Sigmoid colon (tissue), 7 donors: Measurements from ENCODE around the gene MRPL33. TPM values are rescaled to one million over a fixed set of nuclear protein-coding genes. Genes with fewer than 3 reads are reported as not detected.

Source experiments
- DNase-seq: peaks from one replicate; pipeline ENCODE4 v3.0.0-alpha.2; 2019
- H3K27ac ChIP-seq, 4 donors: fragments of 200-600 bp; sonication (generic); one replicate each; pipeline ENCODE4 v1.5.1; 2016 to 2019; ENCODE audit warnings: mild to moderate bottlenecking in 1 of 4
- H3K27me3 ChIP-seq, 3 donors: fragments of 200-600 bp; sonication (generic); one replicate each; pipeline ENCODE4 v1.5.1; 2019; ENCODE audit warnings: mild to moderate bottlenecking in 1 of 3
- H3K36me3 ChIP-seq, 4 donors: fragments of 200-600 bp; sonication (generic); one replicate each; pipeline ENCODE4 v1.5.1; 2016 to 2019
- H3K4me1 ChIP-seq, 4 donors: fragments of 200-600 bp; sonication (generic); one replicate each; pipeline ENCODE4 v1.5.1; 2017 to 2019
- H3K4me3 ChIP-seq, 4 donors: fragments of 200-600 bp; sonication (generic); one replicate each; pipeline ENCODE4 v1.5.1; 2017 to 2019; ENCODE audit warnings: mild to moderate bottlenecking in 2 of 4, moderate library complexity in 1 of 4
- H3K9me3 ChIP-seq, 4 donors: fragments of 200-600 bp in 3 of 4; sonication (generic) in 3 of 4; one replicate each; pipeline versions ENCODE4 v1.5.1 to v1.6.1; 2013 to 2019
- CTCF ChIP-seq, 4 experiments: fragments of 450-650 bp in 3 of 4; fragments of 200-600 bp in 1 of 4; IDR thresholded peaks; one replicate each; pipeline ENCODE4 v1.5.1; 2016 to 2019; ENCODE audit warnings: antibody characterized with exemption in 4 of 4, mild to moderate bottlenecking in 3 of 4, moderate library complexity in 2 of 4
- EP300 ChIP-seq, 4 donors: sonication (generic); formaldehyde crosslinking; IDR thresholded peaks; one replicate each; pipeline ENCODE4 v1.6.1; 2017; ENCODE audit warnings: antibody characterized with exemption in 4 of 4
- POLR2A ChIP-seq, 2 donors: fragments of 450-650 bp; IDR thresholded peaks; one replicate each; pipeline ENCODE4 v1.6.1; 2016; ENCODE audit warnings: antibody characterized with exemption in 2 of 2, mild to moderate bottlenecking in 2 of 2, moderate library complexity in 2 of 2
- POLR2AphosphoS5 ChIP-seq, 4 donors: sonication (generic); formaldehyde crosslinking; IDR thresholded peaks; one replicate each; pipeline ENCODE4 v1.6.1; 2017; ENCODE audit warnings: antibody characterized with exemption in 4 of 4
- WGBS, 2 donors: extraction: QIAGEN DNeasy Blood & Tissue Kit; methylation state at CpG; one replicate each; pipeline ENCODE4 v1.1.7; 2013; 5-methylcytosine and 5-hydroxymethylcytosine counted together
- intact Hi-C: fragments of 100-400 bp; cut with DNase I; formaldehyde crosslinking; loops from one replicate; pipeline ENCODE4 v1.15.1; 2023
- polyA plus RNA-seq, 3 donors: library from polyadenylated mRNA; stranded (reverse); fragments of 200-250 nt; gene quantifications; one replicate each; pipeline ENCODE4 v1.2.3, GENCODE V29; 2013
- total RNA-seq, 4 donors: library from RNA; depleted of rRNA; stranded (reverse); fragments of >200 nt; gene quantifications; one replicate each; pipeline ENCODE4 v1.1.0, GENCODE V29; 2016
- donor health status: healthy with polysubstance abuse.
- donor health status: Bipolar disorder and iron deficiency.
- donor health status: healthy.

Gene MRPL33
- total and polyA plus RNA-seq, 7 donors, result 110 to 324 (median 193) TPM

- no peak for DNase-seq
- intact Hi-C loops, result no loop called here
- peaks cover 0 to 19% (median 5%) of the 10 kb centered on the region in 4 donors for H3K4me1 ChIP-seq
Measured at GRCh38 chr2:27811768-27812167, 40.2 kb downstream of the MRPL33 start.

GRCh38 chr2:27814758-27815157 lies 43.2 kb downstream of the MRPL33 start:
- no peak for TF ChIP-seq CTCF (IDR thresholded peaks at IDR 0.05)
- no peak for TF ChIP-seq POLR2AphosphoS5 (IDR thresholded peaks at IDR 0.05)
- TF ChIP-seq EP300 (IDR thresholded peaks at IDR 0.05), result no peak
- TF ChIP-seq POLR2A (IDR thresholded peaks at IDR 0.05), result no peak
- intact Hi-C loops, result no loop called here
- Histone ChIP-seq H3K4me1 (peaks cover 0 to 6% (median 2%) of the 10 kb centered on the region in 4 donors), H3K4me3 (no peak overlapping the region), H3K9me3 (no peaks in the 10 kb centered on the region), H3K27ac (no peak overlapping the region), H3K27me3 (no peaks in the 10 kb centered on the region), H3K36me3 (no peaks in the 10 kb centered on the region)
- no peak for DNase-seq
- 16 to 64% methylated on average over 1 of the region's 1 CpG for WGBS, 2 donors

More at GRCh38 chr2:27811768-27812167, 40.2 kb downstream of the MRPL33 start:
- no peaks in the 10 kb centered on the region for H3K27me3 ChIP-seq
- no peaks in the 10 kb centered on the region for H3K36me3 ChIP-seq
- no peak overlapping the region for H3K4me3 ChIP-seq
- TF ChIP-seq EP300 (IDR thresholded peaks at IDR 0.05) (no peak), POLR2AphosphoS5 (IDR thresholded peaks at IDR 0.05) (no peak), CTCF (IDR thresholded peaks at IDR 0.05) (no peak), POLR2A (IDR thresholded peaks at IDR 0.05) (no peak)
- no peak overlapping the region for H3K27ac ChIP-seq
- 98 to 100% methylated on average over 1 of the region's 1 CpG for WGBS, 2 donors
- no peaks in the 10 kb centered on the region for H3K9me3 ChIP-seq

- H3K4me1 ChIP-seq, result no peaks in the 10 kb centered on the region
- no peak for DNase-seq
- H3K36me3 ChIP-seq, result no peaks in the 10 kb centered on the region
- no peaks in the 10 kb centered on the region for H3K9me3 ChIP-seq
- no peaks in the 10 kb centered on the region for H3K27me3 ChIP-seq
- H3K27ac ChIP-seq, result no peak overlapping the region
- intact Hi-C loops, result no loop called here
- TF ChIP-seq CTCF (IDR thresholded peaks at IDR 0.05) (no peak), POLR2A (IDR thresholded peaks at IDR 0.05) (no peak), EP300 (IDR thresholded peaks at IDR 0.05) (no peak), POLR2AphosphoS5 (IDR thresholded peaks at IDR 0.05) (no peak)
- H3K4me3 ChIP-seq, result no peak overlapping the region
- 94 to 95% methylated on average over 4 of the region's 4 CpGs for WGBS, 2 donors
Measured at GRCh38 chr2:27815860-27816438, 44.4 kb downstream of the MRPL33 start.

- Histone ChIP-seq H3K36me3 (no peaks in the 10 kb centered on the region), H3K27me3 (no peaks in the 10 kb centered on the region), H3K27ac (peak overlapping the region in 1 of 4 donors; percentile 72), H3K4me3 (no peak overlapping the region), H3K4me1 (no peaks in the 10 kb centered on the region), H3K9me3 (no peaks in the 10 kb centered on the region)
- no peak for DNase-seq
- TF ChIP-seq CTCF (IDR thresholded peaks at IDR 0.05) (no peak), POLR2A (IDR thresholded peaks at IDR 0.05) (no peak), EP300 (IDR thresholded peaks at IDR 0.05) (no peak), POLR2AphosphoS5 (IDR thresholded peaks at IDR 0.05) (no peak)
- intact Hi-C loops, result no loop called here
- WGBS, 2 donors, result 95 to 98% methylated on average over 1 of the region's 1 CpG
Measured at GRCh38 chr2:27822049-27822448, 50.5 kb downstream of the MRPL33 start.

- WGBS, 2 donors, result 87 to 90% methylated on average over 5 of the region's 5 CpGs
- Histone ChIP-seq H3K27ac (peak overlapping the region in 2 of 4 donors; percentile 8 to 72), H3K4me1 (no peaks in the 10 kb centered on the region), H3K9me3 (no peaks in the 10 kb centered on the region), H3K4me3 (no peak overlapping the region), H3K36me3 (no peaks in the 10 kb centered on the region), H3K27me3 (no peaks in the 10 kb centered on the region)
- TF ChIP-seq POLR2AphosphoS5 (IDR thresholded peaks at IDR 0.05) (no peak), EP300 (IDR thresholded peaks at IDR 0.05) (no peak), CTCF (IDR thresholded peaks at IDR 0.05) (no peak), POLR2A (IDR thresholded peaks at IDR 0.05) (no peak)
- no peak for DNase-seq
- intact Hi-C loops, result no loop called here
Measured at GRCh38 chr2:27823135-27823534, 51.6 kb downstream of the MRPL33 start.
